GM12891 (cell line): ENCODE results near the gene NDUFS1.
A peak's percentile ranks its signal among the peaks of the same experiment; 100 is the strongest.

Source experiments
- POLR2A ChIP-seq: IDR thresholded peaks from 2 replicates; pipeline ENCODE4 v1.6.1; 2011; ENCODE audit warnings: low read depth, low read length, control low read depth
- POLR2AphosphoS5 ChIP-seq: IDR thresholded peaks from 2 replicates; pipeline ENCODE4 v1.6.1; 2011; ENCODE audit warnings: low read depth, low read length, control low read depth
- POU2F2 ChIP-seq: IDR thresholded peaks from 2 replicates; pipeline ENCODE4 v1.6.1; 2011; ENCODE audit warnings: low read depth, mild to moderate bottlenecking, control low read depth, low read length, moderate library complexity
- TAF1 ChIP-seq: IDR thresholded peaks from 2 replicates; pipeline ENCODE4 v1.6.1; 2011; ENCODE audit warnings: low read depth, low read length, control low read depth

DNA sequence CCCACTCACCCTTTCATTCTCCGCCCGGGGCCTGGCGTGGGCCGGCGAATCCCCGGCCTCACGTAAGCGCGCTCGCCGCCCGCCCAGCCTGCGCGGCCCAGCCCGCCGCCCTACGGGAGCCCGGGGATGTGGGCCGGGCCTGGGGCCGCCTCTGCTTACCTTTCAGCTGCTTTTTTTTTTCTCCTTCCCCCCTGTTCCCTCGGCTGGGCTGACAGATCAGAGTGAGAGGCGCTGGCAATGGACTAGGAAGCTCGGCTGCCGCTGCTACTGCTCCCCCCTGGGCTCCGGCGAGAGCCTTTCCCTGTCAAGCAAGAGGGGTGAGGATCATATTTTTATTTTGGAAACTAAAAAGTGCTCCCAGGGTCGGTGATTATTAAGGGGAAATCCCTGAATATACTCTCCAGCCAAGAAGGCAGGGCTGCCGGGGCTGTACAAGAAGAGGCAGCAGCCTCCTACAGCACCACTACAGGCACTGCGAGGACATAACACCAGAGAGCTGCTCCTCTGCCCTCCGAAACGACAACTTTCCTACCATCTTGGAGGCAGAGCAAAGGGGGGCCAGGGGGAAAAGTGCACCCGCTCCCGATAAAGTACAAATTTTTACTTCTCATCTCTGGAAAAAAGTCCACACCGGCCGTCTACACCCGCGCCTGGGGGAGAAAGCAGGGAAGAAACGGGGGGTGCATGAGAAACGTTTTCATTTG lies 73.3 kb downstream of the NDUFS1 start, which contains the start of gene INO80D:
- TF ChIP-seq POLR2A = peak; percentile 89
- no peak for TF ChIP-seq POU2F2
- TF ChIP-seq POLR2AphosphoS5 = peak; percentile 70; the same call in 1 of the 2 replicates
- TF ChIP-seq TAF1 = 0 out of 2 replicates have a peak, but pooled peaks have one; percentile 10
